AG09309 (cell line): Measurements from ENCODE around the gene SLC6A13.
"Not testable (repeated sequence)": the region's sequence is repeated elsewhere in the genome, so short reads cannot be mapped to it uniquely, and the experiment has no call there.

Experiments used
- DNase-seq: peaks from one replicate; pipeline ENCODE4 v3.0.0-alpha.2; 2010; ENCODE audit warnings: low read depth
- H3K4me3 ChIP-seq: 2 replicates; pipeline ENCODE4 v1.5.1; 2011; ENCODE audit warnings: mild to moderate bottlenecking, low read depth, low read length, moderate library complexity; ENCODE audit not compliant: control insufficient read depth
- CTCF ChIP-seq: IDR thresholded peaks from 2 replicates; pipeline ENCODE4 v1.5.1; 2011; ENCODE audit warnings: mild to moderate bottlenecking, low read depth, low read length, inconsistent platforms; ENCODE audit not compliant: insufficient read depth, control insufficient read depth; ENCODE audit errors: missing control alignments

Gene SLC6A13

GRCh38 chr12:236445-236844, 26.2 kb downstream of the SLC6A13 start:
- no peak for DNase-seq
- no peak overlapping the region for H3K4me3 ChIP-seq
- no peak for TF ChIP-seq CTCF

GRCh38 chr12:235967-236366, 26.7 kb downstream of the SLC6A13 start:
- not testable (repeated sequence) for DNase-seq, H3K4me3 ChIP-seq

- no peak overlapping the region for H3K4me3 ChIP-seq
- no peak for TF ChIP-seq CTCF
- no peak for DNase-seq
Observed at GRCh38 chr12:234891-235415, 27.7 kb downstream of the SLC6A13 start.

- no peak overlapping the region for H3K4me3 ChIP-seq
- DNase-seq = no peak
- TF ChIP-seq CTCF = no peak
Observed at GRCh38 chr12:234019-234418, 28.6 kb downstream of the SLC6A13 start.

GRCh38 chr12:233615-233968, 29.0 kb downstream of the SLC6A13 start:
- no peak for DNase-seq
- TF ChIP-seq CTCF = no peak
- H3K4me3 ChIP-seq = no peak overlapping the region

- no peak for DNase-seq
- TF ChIP-seq CTCF = no peak
- H3K4me3 ChIP-seq = no peak overlapping the region
Observed at GRCh38 chr12:232731-233614, 29.7 kb downstream of the SLC6A13 start.

GRCh38 chr12:230925-231671, 31.5 kb downstream of the SLC6A13 start:
- no peak for TF ChIP-seq CTCF
- DNase-seq = no peak
- no peak overlapping the region for H3K4me3 ChIP-seq
